Measurements from ENCODE around the gene ATCAY.
A peak's percentile ranks its signal among the peaks of the same experiment; 100 is the strongest.

The ATCAY gene, protein sequence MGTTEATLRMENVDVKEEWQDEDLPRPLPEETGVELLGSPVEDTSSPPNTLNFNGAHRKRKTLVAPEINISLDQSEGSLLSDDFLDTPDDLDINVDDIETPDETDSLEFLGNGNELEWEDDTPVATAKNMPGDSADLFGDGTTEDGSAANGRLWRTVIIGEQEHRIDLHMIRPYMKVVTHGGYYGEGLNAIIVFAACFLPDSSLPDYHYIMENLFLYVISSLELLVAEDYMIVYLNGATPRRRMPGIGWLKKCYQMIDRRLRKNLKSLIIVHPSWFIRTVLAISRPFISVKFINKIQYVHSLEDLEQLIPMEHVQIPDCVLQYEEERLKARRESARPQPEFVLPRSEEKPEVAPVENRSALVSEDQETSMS

DNA sequence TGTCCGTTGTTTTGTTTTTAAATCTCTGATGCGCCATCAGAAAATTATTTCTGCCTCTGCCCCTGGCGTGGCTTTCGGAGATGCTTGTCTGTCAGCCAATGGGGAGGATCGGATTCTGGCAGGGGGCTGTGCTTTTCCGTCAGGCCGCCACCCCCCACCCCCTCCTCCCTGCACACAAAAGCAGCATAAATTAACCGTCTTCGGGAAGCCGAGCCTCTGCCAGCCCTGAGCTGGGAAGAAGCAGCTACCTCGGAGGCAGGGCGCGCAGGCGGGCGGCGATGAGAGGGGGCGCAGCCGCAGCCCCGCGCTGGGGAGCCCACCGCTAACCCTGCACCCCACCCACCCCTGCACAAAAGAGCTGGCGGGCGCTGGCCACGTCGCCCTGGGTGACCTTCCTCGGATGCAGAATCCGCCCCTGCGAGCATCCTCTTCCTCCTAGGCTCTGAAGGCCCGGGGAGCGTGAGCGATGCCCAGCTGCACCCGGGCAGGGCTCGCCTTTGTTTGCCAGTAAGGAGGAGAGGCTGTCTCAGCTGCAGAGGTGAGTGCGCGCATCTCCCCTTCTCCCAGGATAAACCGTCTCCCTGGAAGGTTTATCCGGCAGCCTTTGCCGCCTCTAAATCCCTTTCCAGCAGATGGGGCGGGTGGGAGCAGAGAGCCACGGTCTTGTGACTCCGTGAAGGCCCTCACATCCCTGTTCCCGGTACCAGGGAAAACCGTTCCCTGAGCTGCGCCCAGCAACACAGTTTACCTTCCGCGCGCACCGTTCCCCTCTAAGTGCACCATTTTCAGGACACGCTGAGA is at the start of gene ATCAY:
ATCAY (plus strand) TSS at position 215 of the 801 bp plus-strand sequence. CDS start 5,083 bp downstream, outside the sequence.
- DNase-seq = peak; percentile 81 to 89

DNA sequence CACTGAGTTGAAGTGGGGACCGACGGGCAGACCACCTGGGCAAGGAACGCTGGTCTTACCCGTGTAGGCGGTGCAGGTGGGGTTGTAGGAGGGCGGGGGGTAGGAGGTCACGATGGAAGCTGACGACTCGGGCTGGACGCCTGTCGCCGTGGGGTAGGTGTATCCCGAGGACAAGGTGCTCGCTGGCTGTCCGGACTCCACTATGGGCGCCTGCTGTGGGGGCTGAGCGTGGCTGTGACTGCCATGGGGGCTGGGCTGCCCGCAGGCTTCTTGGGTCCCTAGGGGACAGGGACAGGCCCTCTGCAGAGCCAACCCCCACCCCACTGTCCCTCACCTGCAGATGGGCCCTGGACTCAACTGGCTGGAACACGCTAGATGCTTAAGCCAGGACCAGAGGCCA is 48.9 kb upstream of the ATCAY start:
- no peak for DNase-seq

DNA sequence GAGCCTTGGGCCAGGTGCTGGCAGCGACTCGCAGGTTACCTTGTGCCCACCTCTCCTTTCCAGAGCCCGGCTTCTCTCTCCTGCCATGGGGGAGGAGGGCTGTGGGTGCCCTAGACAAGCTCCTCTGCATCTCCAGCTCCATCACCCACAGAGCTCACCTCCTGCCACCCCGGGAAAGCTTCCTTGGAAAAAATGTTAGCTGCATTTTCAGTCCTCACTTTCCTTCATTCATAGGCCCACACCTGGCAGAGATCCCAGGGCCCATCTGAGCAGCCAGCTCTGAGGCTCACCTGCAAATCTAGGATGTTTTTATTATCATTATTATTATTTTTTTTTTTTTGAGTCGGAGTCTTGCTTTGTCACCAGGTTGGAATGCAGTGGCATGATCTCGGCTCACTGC is 48.5 kb upstream of the ATCAY start:
- DNase-seq = no peak

DNA sequence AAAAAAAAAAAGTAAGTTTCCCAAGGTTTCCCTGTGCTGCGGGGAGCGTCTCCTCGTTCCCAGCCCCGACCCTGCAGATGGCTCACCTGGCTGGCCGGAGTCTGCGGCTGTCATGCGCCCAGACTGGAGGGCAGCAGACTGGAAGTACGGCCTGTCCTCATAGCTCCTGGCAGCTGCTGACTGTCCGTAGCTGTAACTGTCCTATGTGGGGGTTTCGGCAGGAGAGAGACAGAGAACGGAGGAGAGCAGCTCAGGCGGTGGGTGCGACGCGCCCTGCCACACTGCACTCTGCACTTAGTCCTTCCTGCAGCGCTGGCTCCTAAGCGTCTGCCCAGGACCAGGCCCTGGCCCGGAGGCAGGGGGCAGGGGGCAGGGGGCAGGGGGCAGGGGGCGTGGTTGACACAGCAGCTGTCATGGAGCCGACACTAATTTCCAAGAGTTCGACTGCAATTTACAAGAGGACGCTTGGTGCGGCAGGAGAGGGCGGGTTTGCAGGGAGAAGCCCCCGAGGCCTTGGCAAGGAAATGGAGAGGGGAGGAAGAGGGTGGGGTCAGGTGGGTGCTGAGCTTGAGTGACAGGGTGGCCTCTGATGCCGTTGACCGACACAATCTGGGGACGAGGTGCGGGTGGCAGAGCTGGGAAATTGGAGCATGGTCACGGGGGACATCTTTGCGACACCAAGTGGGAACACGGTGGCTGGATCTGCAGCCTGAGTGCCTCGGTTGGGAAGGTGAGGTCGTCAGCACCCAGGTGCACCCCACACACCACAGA is 46.7 kb upstream of the ATCAY start:
- no peak for DNase-seq

DNA sequence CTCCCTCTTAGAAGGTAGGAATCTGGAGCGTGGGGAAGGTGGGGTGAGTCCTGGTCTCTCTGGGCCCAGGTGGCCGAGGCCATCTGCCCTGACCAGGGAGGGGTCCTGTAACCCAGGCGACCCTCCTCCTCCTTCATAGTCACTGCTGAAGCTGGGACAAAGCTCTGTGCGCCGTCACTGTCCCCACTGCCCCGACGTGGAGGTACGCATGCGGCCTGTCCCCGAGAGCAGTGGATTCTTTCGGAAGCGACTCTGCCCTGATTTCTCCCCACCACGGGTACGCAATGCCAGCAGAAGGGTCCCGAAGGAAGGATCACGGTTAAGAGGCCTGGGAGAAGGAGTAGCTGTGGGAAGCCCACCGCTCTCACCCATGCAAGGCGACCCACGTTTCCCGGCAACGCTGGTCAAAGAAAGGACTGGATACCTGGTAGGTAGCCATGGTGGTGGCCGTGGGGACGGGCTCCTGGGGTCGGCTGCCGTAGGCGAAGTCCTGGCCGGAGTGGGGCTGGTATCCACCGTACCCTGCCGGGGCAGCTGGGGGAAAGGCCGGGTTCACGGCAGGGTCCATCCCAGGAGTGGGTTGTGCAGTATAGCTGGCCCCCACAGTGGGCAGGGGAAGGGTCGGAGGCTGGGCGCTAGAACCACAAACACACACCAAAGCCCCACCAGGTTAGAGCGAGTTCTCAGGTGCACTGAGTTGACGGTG is 46.0 kb upstream of the ATCAY start:
- no peak for DNase-seq

DNA sequence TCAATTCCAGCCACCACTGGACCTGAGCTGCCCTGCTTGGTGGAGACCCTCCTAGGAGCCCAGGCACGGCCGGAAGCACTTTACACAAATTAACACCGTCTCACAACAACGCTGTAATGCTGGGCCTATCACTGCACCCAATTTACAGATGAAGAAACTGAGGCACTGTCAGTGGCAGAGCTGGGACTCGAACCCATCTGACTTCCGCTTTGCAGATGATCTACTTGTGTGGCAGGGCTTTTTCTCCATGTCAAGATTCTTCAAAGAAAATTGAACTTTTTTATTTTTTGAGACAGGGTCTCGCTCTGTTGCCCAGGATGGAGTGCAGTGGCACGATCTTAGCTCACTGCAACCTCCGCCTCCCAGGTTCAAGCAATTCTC is 45.4 kb upstream of the ATCAY start:
- DNase-seq = no peak

DNA sequence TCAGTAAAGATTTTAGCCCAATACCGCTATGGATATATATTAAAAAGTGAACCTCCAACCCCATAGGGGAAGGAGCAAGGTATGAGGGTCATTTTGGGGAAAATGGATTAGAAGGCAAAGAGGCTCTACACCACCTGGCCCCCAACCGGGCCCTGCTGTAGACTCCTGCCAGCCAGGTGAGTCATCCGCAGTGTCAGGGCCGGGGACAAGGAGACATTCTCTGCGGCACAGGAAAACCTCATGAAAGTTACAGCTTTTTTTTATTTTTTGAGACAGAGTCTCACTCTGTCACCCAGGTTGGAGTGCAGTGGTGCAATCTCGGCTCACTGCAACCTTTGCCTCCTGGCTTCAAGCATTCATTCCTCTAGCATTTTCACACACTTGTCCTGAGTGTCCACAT is 43.6 kb upstream of the ATCAY start:
- DNase-seq = no peak

DNA sequence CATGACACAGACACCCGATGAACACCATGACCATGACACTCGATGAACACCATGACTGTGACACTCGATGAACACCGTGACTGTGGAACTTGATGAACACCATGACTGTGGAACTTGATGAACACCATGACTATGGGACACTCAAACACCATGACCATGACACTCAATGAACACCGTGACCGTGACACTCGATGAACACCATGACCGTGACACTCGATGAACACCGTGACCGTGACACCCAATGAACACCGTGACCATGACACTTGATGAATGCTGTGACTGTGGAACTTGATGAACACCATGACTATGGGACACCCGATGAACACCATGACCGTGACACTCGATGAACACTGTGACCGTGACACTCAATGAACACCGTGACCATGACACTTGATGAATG is 43.2 kb upstream of the ATCAY start:
- no peak for DNase-seq

DNA sequence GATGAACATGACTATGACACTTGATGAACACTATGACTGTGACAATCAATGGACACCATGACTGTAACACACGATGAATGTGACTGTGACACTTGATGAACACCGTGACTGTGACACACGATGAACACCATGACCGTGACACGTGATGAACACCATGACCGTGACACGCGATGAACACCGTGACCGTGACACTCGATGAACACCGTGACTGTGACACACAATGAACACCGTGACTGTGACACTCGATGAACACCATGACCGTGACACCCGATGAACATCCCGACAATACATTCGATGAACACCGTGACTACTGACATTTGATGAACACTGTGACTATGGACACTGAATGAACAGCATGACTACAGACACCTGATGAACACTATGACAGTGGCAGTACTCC is 42.6 kb upstream of the ATCAY start:
- DNase-seq = no peak

DNA sequence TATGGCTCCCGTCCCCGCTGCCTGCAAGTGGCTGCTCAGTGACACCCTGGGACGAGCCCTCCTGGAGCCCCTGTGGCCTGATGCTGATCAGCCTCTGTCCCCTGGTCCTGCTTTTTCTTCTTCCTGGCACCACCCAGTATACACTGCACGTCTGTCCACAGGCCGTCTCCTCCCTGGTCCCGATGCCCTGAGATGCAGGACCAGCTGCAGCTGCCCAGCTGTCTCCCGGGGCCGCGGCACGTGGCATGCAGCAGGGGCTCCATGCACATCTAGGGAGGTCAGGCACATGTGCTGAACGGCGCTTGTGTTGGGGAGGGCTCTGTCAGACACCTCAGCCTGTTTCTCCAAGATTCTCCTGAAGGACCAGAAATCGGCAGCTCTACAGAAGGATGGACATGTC is 41.8 kb upstream of the ATCAY start:
- peak in 1 of 2 experiments; percentile 48 for DNase-seq

DNA sequence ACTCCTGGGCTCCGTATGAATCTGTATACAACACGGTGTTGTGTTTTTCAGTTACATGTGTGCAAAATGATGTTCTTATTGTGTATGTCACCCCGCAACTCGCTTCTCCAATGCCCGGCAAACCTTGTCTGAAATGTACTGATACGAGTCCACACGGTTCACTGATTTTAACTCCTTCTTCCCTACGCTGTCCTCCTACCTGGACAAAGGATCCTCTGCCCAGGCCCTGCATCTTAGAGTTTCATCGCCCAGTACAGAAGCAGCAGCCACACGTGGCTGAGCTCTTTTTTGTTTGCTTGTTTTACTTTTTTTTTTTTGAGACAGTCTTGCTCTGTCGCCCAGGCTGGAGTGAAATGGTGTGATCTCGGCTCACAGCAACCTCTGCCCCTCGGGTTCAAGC is 40.5 kb upstream of the ATCAY start:
- no peak for DNase-seq

DNA sequence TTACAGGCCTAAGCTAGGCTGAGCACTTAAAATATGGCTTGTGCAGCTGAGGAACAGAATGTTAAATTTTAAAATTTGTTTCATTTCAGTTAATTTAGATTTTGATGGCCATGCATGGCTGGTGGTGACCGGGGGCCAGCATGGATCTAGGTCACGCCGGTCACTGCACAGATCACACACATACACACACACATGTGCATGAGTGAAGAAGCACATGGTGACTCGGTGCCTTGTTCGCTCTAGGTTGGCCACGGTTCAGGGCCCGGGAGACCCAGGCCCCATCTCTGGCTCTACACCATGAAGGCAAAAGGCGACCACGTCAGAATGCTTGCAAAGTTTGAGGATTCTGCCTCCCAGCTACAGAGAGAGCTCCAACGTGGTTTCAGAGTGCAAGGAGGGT is 39.7 kb upstream of the ATCAY start:
- no peak for DNase-seq

DNA sequence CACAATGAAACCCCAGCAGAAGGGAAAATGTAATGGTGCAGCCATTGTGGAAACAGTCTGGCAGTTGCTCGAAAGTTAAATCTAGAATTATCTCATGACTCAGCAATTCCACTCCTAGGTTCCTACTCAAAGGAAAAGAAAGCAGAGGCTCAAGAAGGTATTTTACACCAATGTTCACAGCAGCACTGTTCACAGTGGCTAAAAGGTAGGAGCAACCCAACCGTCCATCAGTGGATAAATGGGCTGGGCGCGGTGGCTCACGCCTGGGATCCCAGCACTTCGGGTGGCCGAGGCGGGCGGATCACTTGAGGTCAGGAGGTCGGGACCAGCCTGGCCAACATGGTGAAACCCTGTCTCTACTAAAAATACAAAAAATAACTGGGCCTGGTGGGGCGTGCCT is 37.5 kb upstream of the ATCAY start:
- no peak for DNase-seq

DNA sequence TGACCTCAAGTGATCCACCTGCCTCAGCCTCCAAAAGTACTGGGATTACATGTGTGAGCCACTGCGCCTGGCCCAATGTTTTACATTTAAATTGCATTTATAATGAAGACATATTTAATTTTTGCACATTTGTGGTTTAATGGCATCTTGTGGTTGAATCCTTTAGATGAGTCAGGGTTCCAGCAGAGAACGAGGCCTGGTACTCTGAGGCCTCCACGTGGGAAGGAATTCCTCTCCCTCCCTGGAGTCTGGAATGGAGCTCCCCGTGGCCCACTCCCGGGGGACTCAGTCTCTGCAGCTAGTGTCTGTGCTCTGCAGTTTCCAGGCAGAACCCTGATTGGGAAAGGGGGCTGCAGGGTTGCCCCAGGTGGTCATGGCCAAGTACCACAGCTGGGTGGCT is 35.9 kb upstream of the ATCAY start:
- DNase-seq = no peak

DNA sequence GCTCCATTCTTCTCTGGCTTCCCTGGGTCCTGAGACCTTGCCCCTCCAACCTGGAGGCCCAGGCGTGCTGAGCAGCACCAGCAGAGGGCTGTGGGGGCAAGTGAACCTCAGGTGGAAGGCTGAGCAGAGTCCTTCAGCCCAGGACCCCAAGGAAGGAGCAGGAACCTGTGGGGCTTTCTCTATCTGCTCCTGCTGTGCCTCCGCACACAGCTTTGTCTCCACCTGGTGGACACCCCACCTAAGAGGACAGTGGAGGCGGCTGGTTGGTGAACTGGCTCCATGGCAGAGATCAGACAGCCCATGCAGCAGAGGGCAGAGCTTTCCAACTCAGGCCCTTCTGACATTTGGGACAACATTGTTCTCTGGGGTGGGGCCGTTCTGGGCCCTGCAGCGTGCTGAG is 31.4 kb upstream of the ATCAY start:
- peak; percentile 23 to 83 for DNase-seq

DNA sequence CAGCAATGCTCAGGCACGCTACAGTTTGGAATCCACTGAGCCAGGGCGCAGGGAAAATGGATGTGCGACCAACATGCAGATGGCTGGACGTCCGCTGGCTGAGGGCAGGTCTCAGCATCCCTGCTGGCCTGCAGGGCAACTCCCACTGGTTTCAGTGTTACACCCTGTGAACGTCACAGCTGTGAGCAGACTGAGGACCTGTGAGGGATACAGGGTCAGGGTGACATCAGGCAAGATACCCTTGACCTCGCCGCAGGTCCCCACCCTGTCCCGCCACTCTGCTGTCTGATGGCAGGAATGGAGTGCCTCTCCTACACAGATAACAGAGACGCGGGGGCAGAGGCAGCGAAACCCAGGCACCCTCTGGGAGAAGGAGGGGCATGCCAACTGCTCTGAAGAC is 30.7 kb upstream of the ATCAY start:
- DNase-seq = no peak

DNA sequence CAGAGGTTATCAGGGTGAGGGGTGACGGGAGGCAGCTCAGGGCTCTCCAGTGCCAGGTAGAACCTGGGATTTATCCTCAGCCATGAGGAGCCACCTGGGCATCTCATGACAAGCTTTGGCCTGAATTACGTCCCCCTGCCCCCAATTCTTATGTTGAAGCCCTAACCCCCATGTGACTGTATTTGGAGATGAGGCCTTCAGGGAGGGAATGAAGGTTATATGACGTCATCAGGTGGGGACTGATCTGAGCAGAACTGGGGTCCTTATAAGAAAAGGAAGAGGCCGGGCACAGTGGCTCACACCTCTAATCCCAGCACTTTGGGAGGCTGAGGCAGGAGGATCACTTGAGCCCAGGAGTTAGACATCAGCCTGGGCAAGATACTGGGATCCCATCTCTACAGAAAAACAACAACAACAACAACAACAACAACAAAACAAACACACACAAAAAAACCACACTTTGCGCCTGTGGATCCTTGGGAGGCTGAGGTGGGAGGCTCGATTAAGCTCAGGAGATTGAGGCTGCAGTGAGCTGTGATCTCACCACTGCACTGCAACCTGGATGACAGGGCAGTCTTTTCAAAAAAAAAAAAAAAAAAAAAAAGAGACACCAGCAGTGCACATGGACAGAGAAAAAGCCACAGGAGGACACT is 30.0 kb upstream of the ATCAY start:
- DNase-seq = no peak

DNA sequence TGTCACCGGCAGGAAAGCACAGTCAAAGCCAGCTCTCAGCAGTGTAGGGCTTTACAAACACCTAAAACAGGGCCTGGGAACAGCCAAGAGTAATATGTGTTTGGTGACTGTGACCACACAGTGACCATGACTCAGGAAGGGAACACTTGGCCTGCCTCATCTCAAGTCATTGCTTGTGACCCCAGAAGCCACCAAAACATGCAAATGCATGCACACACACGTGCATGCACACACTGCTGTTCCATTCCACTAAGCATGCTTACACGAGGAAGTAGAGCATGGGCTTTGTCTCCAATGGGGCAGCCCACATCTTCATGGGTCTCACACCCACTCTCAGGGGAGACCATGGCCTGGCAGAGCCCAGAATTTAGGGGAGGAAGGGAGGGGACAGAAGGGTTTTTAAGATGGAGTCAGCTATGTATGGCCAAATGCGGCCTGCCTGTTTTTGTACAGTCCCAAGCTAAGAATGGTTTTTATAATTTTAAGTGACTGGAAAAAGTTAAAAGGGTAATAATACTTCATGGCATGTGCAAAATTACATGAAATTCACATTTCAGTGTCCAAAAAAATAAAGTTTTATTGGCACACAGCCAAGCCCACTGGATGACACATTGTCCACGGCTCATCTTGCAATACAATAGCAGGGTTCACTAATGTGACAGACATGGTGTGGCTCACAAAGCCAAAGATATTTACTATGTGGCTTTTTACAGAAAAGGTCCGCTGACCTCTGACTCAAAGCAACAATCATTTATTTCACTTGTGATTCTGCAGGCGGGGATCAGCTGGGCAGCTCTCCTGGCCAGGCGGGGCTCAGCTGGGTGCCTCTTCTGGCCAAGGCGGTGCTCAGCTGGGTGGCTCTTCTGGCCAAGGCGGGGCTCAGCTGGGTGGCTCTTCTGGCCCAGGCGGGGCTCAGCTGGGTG is 29.0 kb upstream of the ATCAY start:
- DNase-seq = no peak

DNA sequence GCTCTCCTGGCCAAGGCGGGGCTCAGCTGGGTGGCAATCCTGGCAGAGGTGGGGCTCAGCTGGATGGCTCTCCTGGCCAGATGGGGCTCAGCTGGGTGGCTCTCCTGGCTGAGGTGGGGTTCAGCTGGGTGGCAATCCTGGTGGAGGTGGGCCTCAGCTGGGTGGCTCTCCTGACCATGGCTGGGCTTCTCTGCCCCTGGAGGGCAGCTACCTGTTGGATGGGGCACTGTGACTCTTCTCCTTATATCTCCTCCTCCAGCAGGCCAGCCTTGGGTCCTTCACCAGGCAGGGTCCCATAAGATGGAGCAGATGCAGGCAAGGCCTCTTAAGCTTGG is 28.3 kb upstream of the ATCAY start:
- no peak for DNase-seq

DNA sequence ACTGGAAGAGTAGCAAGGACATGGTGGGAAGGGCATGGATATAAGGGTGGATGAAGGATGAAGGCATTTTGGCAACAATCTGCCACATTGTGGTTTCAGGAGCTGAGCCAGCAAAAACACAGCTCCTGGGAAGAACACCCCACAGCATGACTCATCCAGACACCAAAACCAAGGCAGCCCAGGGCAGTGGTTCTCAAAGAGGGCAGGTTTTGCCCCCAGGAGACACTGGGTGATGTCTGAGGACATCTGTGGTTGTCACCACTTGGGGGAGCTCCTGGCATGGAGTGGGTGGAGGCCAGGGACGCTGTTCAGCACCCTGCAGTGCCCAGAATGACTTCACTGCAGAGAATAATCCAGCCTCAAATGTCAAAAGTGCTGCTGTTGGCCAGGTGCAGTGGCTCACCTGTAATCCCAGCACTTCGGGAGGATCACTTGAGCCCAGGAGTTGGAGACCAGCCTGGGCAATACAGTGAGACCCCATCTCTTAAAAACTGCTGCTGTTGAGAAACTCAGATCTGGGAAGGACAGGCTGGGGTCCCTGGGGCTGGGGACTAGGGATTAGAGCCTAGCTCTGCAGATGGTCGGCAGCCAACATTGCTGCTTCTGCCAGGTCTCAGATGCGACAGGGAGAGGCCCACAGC is 27.8 kb upstream of the ATCAY start:
- peak in 1 of 2 experiments; percentile 25 for DNase-seq

DNA sequence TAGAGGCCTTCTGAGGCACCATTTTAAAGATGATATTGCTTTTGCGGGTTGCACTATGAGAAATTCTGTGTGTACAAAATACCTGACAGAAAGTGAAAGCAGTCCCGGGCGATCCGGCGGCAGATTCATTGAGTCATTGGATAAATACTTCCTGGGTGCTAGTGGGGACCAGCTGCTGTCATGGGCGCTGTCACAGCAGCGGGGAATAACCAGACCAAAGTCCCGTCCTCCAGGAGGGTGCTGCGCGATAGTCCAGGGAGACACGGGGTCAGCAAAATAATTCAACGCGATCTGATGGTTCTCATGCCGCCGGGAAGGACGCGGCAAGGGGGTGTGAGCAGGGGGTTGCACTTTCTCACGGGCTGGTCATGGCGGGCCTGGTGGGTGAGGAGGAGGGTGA is 25.2 kb upstream of the ATCAY start:
- no peak for DNase-seq

Measured in NCI-H524 (cell line).